Measurements from ENCODE around the gene CAMSAP1. TPM values are rescaled to one million over a fixed set of nuclear protein-coding genes. Genes with fewer than 3 reads are reported as not detected.

The CAMSAP1 gene, protein sequence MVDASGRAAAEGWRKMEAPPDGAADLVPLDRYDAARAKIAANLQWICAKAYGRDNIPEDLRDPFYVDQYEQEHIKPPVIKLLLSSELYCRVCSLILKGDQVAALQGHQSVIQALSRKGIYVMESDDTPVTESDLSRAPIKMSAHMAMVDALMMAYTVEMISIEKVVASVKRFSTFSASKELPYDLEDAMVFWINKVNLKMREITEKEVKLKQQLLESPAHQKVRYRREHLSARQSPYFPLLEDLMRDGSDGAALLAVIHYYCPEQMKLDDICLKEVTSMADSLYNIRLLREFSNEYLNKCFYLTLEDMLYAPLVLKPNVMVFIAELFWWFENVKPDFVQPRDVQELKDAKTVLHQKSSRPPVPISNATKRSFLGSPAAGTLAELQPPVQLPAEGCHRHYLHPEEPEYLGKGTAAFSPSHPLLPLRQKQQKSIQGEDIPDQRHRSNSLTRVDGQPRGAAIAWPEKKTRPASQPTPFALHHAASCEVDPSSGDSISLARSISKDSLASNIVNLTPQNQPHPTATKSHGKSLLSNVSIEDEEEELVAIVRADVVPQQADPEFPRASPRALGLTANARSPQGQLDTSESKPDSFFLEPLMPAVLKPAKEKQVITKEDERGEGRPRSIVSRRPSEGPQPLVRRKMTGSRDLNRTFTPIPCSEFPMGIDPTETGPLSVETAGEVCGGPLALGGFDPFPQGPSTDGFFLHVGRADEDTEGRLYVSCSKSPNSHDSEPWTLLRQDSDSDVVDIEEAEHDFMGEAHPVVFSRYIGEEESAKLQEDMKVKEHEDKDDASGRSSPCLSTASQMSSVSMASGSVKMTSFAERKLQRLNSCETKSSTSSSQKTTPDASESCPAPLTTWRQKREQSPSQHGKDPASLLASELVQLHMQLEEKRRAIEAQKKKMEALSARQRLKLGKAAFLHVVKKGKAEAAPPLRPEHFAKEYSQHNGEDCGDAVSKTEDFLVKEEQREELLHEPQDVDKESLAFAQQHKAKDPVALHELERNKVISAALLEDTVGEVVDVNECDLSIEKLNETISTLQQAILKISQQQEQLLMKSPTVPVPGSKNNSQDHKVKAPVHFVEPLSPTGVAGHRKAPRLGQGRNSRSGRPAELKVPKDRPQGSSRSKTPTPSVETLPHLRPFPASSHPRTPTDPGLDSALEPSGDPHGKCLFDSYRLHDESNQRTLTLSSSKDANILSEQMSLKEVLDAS (N-terminal part only)
- 24.8 TPM for polyA plus RNA-seq (2013, experiment 1 of 2)
- polyA plus RNA-seq (2013, experiment 2 of 2): 24.2 TPM

- Histone ChIP-seq H3K56ac (ENCODE audit: low read length) (peak within 1 kb of the TSS; percentile 93), H3K4me3 (ENCODE audit: low read length) (peak within 1 kb of the TSS; percentile 76), H3K4me1 (ENCODE audit: control insufficient read depth, low read depth, low read length) (no peaks in the 10 kb centered on the region), H4K5ac (ENCODE audit: low read length) (no peak within 1 kb of the TSS), H2AK5ac (ENCODE audit: low read length) (no peak within 1 kb of the TSS), H2BK120ac (ENCODE audit: low read depth, low read length) (peak within 1 kb of the TSS; percentile 86), H3K79me2 (ENCODE audit: control insufficient read depth, insufficient read depth, low read length) (peaks cover 39% of the 10 kb centered on the region), H3K36me3 (ENCODE audit: control insufficient read depth, insufficient read depth, low read length) (peaks cover 2% of the 10 kb centered on the region), H3K4ac (ENCODE audit: low read depth, low read length) (peak within 1 kb of the TSS; percentile 99), H3K9ac (ENCODE audit: low read length) (peak within 1 kb of the TSS; percentile 84), H3K23ac (ENCODE audit: low read length) (peak within 1 kb of the TSS; percentile 76), H2BK15ac (replicated peaks; ENCODE audit: low read depth) (no peak within 1 kb of the TSS), H2BK5ac (ENCODE audit: low read length) (no peak within 1 kb of the TSS), H3K18ac (ENCODE audit: low read length) (peak within 1 kb of the TSS; percentile 98), H3K27me3 (ENCODE audit: insufficient read depth, low read length, poor library complexity) (no peaks in the 10 kb centered on the region), H3K79me1 (ENCODE audit: low read length) (peaks cover 22% of the 10 kb centered on the region), H3K27ac (ENCODE audit: low read depth, low read length) (peak within 1 kb of the TSS; percentile 74), H3K4me2 (ENCODE audit: low read length) (peak within 1 kb of the TSS; percentile 78), H4K8ac (ENCODE audit: low read depth, low read length) (no peak within 1 kb of the TSS)
- peak; percentile 94 for DNase-seq
- no CpG with 5 or more reads among the region's 91 CpGs for WGBS (ENCODE audit: extremely low coverage, insufficient coverage, low lambda C conversion rate)
Measured at GRCh38 chr9:135907431-135908092, at the start of gene CAMSAP1. CAMSAP1 (minus strand) TSS chr9:135907546; CDS start chr9:135907159, 387 bp downstream.

GRCh38 chr9:135956802-135957174 lies 49.4 kb upstream of the CAMSAP1 start:
- H3K27me3 ChIP-seq (ENCODE audit: insufficient read depth, low read length, poor library complexity): no peaks in the 10 kb centered on the region
- no peak overlapping the region for H3K18ac ChIP-seq (ENCODE audit: low read length)
- no peak overlapping the region for H3K4me3 ChIP-seq (ENCODE audit: low read length)
- no peak overlapping the region for H4K8ac ChIP-seq (ENCODE audit: low read depth, low read length)
- H3K56ac ChIP-seq (ENCODE audit: low read length): no peak overlapping the region
- no peak overlapping the region for H2BK5ac ChIP-seq (ENCODE audit: low read length)
- WGBS (ENCODE audit: extremely low coverage, insufficient coverage, low lambda C conversion rate): no CpG with 5 or more reads among the region's 8 CpGs
- no peak overlapping the region for H2AK5ac ChIP-seq (ENCODE audit: low read length)
- peaks cover 22% of the 10 kb centered on the region for H3K79me1 ChIP-seq (ENCODE audit: low read length)
- no peak overlapping the region for H3K4me2 ChIP-seq (ENCODE audit: low read length)
- H3K27ac ChIP-seq (ENCODE audit: low read depth, low read length): no peak overlapping the region
- peaks cover 24% of the 10 kb centered on the region for H3K79me2 ChIP-seq (ENCODE audit: control insufficient read depth, insufficient read depth, low read length)
- H2BK120ac ChIP-seq (ENCODE audit: low read depth, low read length): no peak overlapping the region
- no peak overlapping the region for H3K23ac ChIP-seq (ENCODE audit: low read length)
- H3K9ac ChIP-seq (ENCODE audit: low read length): no peak overlapping the region
- H3K4me1 ChIP-seq (ENCODE audit: control insufficient read depth, low read depth, low read length): peaks cover 3% of the 10 kb centered on the region
- no peak overlapping the region for H2BK15ac ChIP-seq (replicated peaks; ENCODE audit: low read depth)
- no peak overlapping the region for H3K4ac ChIP-seq (ENCODE audit: low read depth, low read length)
- no peak for DNase-seq
- no peak overlapping the region for H4K5ac ChIP-seq (ENCODE audit: low read length)
- peaks cover 6% of the 10 kb centered on the region for H3K36me3 ChIP-seq (ENCODE audit: control insufficient read depth, insufficient read depth, low read length)

- H4K5ac ChIP-seq (ENCODE audit: low read length): no peak overlapping the region
- H2AK5ac ChIP-seq (ENCODE audit: low read length): no peak overlapping the region
- H3K9ac ChIP-seq (ENCODE audit: low read length): no peak overlapping the region
- no peak overlapping the region for H3K4me2 ChIP-seq (ENCODE audit: low read length)
- H3K56ac ChIP-seq (ENCODE audit: low read length): no peak overlapping the region
- H3K18ac ChIP-seq (ENCODE audit: low read length): no peak overlapping the region
- no peak for DNase-seq
- H3K4me1 ChIP-seq (ENCODE audit: control insufficient read depth, low read depth, low read length): peaks cover 3% of the 10 kb centered on the region
- H3K27ac ChIP-seq (ENCODE audit: low read depth, low read length): no peak overlapping the region
- no peak overlapping the region for H3K4me3 ChIP-seq (ENCODE audit: low read length)
- peaks cover 6% of the 10 kb centered on the region for H3K36me3 ChIP-seq (ENCODE audit: control insufficient read depth, insufficient read depth, low read length)
- no peak overlapping the region for H3K4ac ChIP-seq (ENCODE audit: low read depth, low read length)
- no peak overlapping the region for H3K23ac ChIP-seq (ENCODE audit: low read length)
- H3K79me2 ChIP-seq (ENCODE audit: control insufficient read depth, insufficient read depth, low read length): peaks cover 24% of the 10 kb centered on the region
- no peak overlapping the region for H2BK120ac ChIP-seq (ENCODE audit: low read depth, low read length)
- H2BK5ac ChIP-seq (ENCODE audit: low read length): no peak overlapping the region
- WGBS (ENCODE audit: extremely low coverage, insufficient coverage, low lambda C conversion rate): no CpG with 5 or more reads among the region's 32 CpGs
- H4K8ac ChIP-seq (ENCODE audit: low read depth, low read length): no peak overlapping the region
- H2BK15ac ChIP-seq (replicated peaks; ENCODE audit: low read depth): no peak overlapping the region
- no peaks in the 10 kb centered on the region for H3K27me3 ChIP-seq (ENCODE audit: insufficient read depth, low read length, poor library complexity)
- H3K79me1 ChIP-seq (ENCODE audit: low read length): peaks cover 22% of the 10 kb centered on the region
Measured at GRCh38 chr9:135955934-135956801, 48.8 kb upstream of the CAMSAP1 start.

GRCh38 chr9:135952664-135953206 lies 45.4 kb upstream of the CAMSAP1 start:
- Histone ChIP-seq H3K79me2 (ENCODE audit: control insufficient read depth, insufficient read depth, low read length) (peaks cover 6% of the 10 kb centered on the region), H3K56ac (ENCODE audit: low read length) (no peak overlapping the region), H3K4me3 (ENCODE audit: low read length) (no peak overlapping the region), H2BK120ac (ENCODE audit: low read depth, low read length) (no peak overlapping the region), H2AK5ac (ENCODE audit: low read length) (no peak overlapping the region), H3K27me3 (ENCODE audit: insufficient read depth, low read length, poor library complexity) (no peaks in the 10 kb centered on the region), H3K36me3 (ENCODE audit: control insufficient read depth, insufficient read depth, low read length) (peaks cover 6% of the 10 kb centered on the region), H4K8ac (ENCODE audit: low read depth, low read length) (no peak overlapping the region), H2BK5ac (ENCODE audit: low read length) (no peak overlapping the region), H2BK15ac (replicated peaks; ENCODE audit: low read depth) (no peak overlapping the region), H3K27ac (ENCODE audit: low read depth, low read length) (no peak overlapping the region), H3K9ac (ENCODE audit: low read length) (no peak overlapping the region), H4K5ac (ENCODE audit: low read length) (no peak overlapping the region), H3K4ac (ENCODE audit: low read depth, low read length) (no peak overlapping the region), H3K79me1 (ENCODE audit: low read length) (peaks cover 16% of the 10 kb centered on the region), H3K4me2 (ENCODE audit: low read length) (no peak overlapping the region), H3K23ac (ENCODE audit: low read length) (no peak overlapping the region), H3K18ac (ENCODE audit: low read length) (no peak overlapping the region), H3K4me1 (ENCODE audit: control insufficient read depth, low read depth, low read length) (no peaks in the 10 kb centered on the region)
- WGBS (ENCODE audit: extremely low coverage, insufficient coverage, low lambda C conversion rate): no CpG with 5 or more reads among the region's 22 CpGs
- DNase-seq: no peak
